Frontal cortex (tissue), 4 donors: ENCODE data around the gene SIK1. TPM values are rescaled to one million over a fixed set of nuclear protein-coding genes. Genes with fewer than 3 reads are reported as not detected.
"Not testable (repeated sequence)": the region's sequence is repeated elsewhere in the genome, so short reads cannot be mapped to it uniquely, and the experiment has no call there.

ENCODE experiments used
- DNase-seq, 2 donors: peaks; one replicate each; pipeline ENCODE4 v3.0.0; 2012; ENCODE audit warnings: low spot score in 2 of 2
- FAIRE-seq: peaks from 2 replicates; lab custom pipeline; 2012; peaks lifted over from hg19 to GRCh38; lab: Jason Lieb, UNC
- total RNA-seq: library from RNA; depleted of rRNA; stranded (reverse); fragments of >200 nt; gene quantifications from one replicate; pipeline ENCODE4 v1.2.3, GENCODE V29; 2014
- donor health status: control.
- donor health status: control.
- donor health status: control.

SIK1 gene
- total RNA-seq, 1 donor from 2014 or later, result 0.82 TPM

- not testable (repeated sequence) for FAIRE-seq, DNase-seq
Measured at GRCh38 chr21:43440835-43441727, 14.2 kb upstream of the SIK1 start.

- not testable (repeated sequence) for FAIRE-seq, DNase-seq
Measured at GRCh38 chr21:43439316-43440075, 12.6 kb upstream of the SIK1 start.

- FAIRE-seq, result not testable (repeated sequence)
Measured at GRCh38 chr21:43436272-43436671, 9.3 kb upstream of the SIK1 start.

GRCh38 chr21:43433340-43434136, 6.6 kb upstream of the SIK1 start:
- FAIRE-seq, DNase-seq: not testable (repeated sequence)

More at GRCh38 chr21:43436272-43436671, 9.3 kb upstream of the SIK1 start:
- DNase-seq, result not testable (repeated sequence)

DNA sequence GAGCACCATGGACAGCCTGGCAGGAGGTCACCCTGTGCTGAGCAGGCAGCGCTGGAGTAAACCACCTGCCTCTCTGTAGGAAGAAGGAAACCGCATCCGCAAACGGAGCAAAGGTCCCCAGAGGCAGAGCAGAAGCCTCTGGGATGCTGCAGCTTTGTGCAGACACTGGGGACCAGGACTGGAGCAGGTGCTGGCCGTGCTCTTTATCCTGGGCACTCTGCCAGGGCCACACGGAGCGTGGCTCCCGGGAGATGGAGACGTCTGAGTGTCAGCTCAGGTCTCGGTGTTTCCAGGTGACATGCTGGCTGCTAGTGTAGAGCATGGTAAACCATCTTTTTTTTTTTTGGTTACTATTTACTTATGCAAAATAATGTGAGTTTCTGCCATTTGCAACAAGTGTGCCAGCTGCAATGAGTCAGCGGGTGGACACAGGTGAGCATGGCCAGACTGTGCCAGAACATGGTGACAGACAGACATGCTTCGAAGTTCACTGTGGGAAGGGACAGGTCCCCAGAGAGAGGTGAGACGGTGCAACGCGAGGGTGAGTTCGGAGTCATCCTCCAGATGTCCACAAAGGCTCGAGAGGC, 4.0 kb upstream of the SIK1 start:
- not testable (repeated sequence) for DNase-seq, FAIRE-seq

DNA sequence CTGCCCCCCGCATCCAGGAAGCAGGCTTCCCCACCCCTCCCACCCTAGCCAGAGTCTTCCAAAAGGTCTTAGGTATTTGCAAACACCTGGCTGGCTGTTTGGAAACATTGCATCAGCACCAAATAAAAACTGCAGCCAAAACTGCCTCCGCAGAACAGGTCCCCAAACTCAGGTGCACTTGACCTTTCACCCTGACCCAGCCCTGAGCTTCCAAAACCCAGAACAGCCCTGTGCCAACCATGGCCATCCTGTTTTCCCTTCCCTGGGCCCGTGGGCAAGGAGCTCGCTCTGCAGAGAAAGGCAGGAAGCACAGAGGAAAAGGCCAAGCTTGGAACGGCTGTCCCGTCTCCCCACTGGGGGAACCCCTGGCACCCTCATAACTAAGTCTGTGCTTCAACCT, 2.0 kb upstream of the SIK1 start:
- FAIRE-seq, result not testable (repeated sequence)

DNA sequence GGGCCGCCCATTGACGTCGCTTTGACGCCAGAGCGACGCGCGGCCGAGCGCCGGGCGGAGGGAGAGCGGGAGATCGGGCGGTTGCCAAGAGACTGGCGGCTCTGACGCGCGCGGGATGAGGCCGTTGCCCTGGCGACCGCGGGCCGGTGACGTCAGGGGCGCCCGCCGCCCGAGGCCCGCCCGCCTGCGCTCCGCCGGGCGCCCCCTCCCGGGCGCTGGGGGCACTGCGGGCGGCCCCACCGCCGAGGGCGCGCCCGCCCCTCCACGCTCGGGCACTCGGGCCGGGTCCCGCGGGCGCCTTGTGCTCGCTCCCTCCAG, 270 bp upstream of the SIK1 start:
- FAIRE-seq, DNase-seq: not testable (repeated sequence)

More for the DNA sequence above, 2.0 kb upstream of the SIK1 start:
- not testable (repeated sequence) for DNase-seq

GRCh38 chr21:43426004-43426403, 927 bp downstream of the SIK1 start:
- FAIRE-seq, DNase-seq: not testable (repeated sequence)

DNA sequence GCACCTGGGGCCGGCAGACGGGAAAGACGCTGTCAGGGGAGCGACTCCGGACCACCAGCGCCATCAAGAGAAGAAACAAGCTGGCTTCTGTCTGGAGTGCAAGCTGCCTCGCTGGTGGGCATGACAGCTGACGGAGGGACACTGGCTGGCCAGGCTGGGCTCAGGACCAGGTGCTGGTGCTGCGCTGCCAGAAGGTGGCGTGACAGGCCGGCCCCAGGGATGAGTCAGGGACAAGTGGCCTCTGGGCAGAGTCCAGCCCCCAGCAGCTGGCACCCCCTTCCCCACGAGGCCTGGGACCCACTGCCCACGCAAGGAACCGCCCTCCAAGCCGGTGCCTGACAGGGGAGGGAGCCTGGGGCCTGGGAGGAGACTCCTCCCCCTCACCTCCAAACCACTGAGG, 7.5 kb downstream of the SIK1 start:
- not testable (repeated sequence) for FAIRE-seq, DNase-seq

DNA sequence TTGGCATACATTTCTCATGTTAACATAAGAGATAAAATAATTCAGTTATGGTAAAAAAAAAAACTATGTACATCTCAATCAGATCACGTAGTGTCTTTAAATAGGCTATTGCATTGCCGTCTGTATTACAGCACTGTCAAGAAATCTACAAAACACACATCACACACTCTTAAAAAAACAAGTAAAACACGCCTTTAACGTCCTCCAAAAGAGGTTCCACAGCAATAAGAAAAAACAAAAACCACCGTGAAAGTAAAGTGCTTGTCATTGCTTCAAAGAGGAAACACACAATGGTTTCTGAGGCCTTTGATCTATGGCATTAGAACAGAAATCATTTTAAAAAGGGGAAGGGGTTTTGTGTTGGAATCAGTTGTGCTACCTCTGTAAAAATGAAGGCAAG, 12.4 kb downstream of the SIK1 start:
- FAIRE-seq, DNase-seq: not testable (repeated sequence)

DNA sequence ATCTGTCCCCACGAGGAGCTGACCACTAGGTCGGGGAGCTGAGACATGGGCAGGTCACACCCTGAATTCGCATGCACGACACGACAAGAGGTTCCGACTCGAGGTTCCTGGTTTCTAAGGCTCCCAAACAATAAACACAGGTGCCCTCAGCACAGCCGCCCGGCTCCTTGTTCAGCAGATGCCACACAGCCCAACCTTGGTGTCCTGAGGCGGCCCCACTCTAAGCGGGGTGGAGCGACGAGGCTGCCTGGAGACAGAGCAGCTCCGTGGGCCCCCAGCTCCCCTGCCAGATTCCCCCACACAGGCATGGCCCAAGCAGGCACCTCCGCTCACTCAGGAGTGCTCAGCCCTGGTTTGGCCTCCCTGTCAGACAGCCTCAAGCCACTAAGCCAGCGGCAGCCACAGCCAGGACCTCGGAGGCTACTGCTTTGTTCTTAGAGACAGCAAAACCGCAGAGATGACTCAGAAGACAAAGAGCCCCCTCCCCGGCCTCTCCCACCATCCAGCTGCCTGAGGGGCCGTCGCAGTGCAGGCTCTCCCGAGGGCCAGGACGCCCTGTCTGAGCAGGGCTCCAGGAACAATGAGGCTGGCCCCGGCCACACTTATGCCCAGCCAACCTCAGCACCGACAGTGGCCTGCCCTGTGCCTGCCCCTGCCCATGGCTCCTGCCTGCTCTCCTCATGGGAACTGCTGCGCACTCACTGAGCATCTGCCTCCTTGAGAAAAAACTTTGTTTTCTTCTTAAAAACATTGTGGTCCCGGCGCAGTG, 14.7 kb downstream of the SIK1 start:
- FAIRE-seq, DNase-seq: not testable (repeated sequence)

DNA sequence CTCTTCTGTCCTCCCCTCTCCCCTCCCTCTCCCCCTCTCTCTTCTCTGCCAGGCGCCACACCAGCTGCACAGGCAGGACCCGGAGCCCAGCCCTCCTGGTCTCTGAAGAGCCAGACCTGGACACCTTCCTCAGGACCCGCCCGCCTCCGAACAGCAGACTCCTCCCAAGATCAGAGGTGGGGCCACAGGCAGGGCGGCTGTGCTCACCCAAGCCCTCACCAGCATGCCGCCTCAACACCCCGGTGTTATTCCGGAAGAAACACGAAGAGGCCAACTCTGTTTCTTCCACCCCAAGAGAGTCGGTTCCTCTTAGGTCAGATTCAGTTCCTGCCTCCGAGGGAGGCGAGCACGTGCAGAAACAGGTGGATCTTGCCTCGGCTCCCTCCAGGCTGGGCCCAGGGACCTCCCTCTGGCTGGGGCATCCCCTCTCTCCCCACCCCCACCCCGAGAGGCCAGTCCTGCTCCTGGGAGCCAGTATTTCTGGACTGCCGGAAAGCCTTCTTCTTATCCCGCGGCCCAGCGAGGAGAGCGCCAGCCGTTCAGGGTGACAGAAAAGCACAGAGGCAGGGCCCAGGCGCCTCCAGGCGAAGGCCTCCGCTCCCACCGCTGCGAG, 16.4 kb downstream of the SIK1 start:
- not testable (repeated sequence) for FAIRE-seq

DNA sequence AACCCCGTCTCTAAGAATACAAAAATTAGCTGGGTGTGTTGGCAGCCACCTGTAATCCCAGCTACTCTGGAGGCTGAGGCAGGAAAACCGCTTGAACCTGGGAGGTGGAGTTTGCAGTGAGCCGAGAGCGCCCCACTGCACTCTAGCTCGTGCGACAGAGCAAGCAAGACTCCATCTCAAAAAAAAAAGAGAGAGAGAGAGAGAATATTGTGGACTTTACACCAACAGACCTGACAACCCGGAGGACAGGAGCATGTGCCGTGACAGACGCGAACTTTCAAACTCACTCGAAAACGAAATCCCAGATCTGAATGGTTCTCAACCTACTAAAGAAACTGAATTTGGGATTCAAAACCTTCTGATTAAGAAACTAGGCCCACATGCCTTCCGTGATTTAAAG, 19.8 kb downstream of the SIK1 start:
- DNase-seq, FAIRE-seq: not testable (repeated sequence)

More for the DNA sequence above, 16.4 kb downstream of the SIK1 start:
- not testable (repeated sequence) for DNase-seq

DNA sequence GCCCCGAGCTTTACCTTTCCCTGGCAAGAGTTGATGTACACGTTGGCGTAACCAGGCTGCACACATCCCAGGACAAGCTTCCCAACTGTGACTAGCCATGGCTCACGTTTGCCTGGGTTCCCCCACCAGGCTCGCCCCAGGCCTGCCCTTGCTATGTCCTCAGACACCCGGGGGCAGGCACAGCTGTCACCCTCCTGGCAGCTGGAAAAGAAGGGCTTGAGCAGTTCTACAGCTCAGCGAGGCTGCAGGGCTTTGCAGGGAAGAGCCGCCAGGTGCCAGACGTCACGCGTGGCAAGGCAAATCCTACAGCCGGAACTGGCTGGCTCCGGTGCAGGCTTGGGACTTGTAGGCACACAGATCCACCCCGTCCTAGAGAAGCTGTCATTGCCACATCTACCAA, 22.5 kb downstream of the SIK1 start:
- DNase-seq, FAIRE-seq: not testable (repeated sequence)

DNA sequence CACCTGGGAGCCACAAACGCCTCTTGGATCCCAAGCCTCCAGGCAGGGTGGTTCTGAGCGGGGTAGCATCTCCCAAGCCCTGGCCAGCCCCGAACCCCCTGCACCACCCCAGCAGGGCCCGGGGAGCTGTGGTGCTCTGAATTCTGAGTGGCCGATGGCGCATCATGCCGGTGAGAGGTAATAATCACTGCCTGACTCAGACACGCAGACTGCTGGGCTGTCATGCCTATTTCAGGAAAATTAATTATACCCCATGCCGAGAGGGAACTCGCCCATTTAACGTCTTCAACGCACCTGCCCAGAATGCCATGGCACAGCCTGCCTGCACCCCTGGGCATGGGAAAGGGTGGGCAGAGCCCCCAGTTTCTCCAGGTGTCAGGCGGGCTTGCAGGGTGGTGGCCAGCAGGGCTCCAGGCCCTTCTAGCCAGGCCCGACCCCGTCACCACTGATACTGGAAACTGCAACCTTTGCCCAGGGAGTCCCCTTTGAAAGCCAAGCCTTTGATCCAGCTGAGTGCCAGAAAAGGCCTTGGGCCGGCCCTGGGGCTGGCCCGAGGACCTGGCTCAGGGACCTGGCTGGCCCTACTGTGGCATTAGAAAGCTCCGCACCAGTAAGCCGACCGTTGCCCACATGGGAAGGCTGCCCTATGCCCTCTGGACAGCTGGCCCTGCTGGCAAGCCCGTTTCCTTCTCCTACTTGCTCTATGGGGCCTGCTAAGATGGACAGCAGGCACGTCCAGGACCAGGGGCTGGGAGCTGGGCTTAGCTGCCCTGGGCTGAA, 23.1 kb downstream of the SIK1 start:
- not testable (repeated sequence) for FAIRE-seq, DNase-seq

DNA sequence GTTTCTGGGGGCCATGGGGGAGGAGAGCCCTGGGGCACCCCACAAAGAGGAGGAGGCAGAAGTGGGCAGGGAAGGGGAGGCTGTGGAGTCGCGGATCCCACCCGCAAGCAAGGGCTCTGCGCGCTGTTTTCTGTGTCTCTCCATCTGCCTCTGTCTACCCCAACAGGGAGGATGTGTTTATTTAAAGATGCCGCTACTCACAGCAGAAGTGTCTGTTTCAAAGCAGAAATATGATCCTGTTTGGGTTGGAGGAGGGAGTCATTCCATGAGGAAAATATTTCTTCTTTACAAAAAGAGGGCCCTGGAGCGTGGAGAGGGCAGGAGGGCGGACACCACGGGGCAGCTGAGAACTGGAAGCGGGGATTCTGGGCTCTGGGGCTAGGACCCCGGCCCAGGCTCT, 25.8 kb downstream of the SIK1 start:
- not testable (repeated sequence) for DNase-seq, FAIRE-seq

DNA sequence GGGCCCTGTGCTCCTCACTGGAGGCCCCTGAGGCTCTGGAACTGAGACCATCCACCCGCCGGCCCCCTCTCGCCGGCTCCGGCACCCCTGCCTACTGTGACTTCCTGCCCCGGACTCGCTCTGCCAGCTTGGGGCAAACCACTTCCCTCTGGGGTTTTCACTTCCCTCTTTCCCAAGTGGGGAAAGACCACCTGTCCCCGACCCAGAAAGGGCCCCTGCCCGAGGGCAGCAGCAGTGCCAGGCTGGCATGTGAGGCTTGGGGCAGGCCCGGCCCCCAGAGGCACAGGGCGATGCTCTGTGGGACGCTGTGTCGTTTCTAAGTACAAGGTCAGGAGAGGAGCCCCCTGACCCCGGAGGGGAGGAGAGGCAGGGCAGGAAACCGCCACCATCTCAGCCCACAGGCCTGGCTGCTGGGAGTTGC, 27.3 kb downstream of the SIK1 start:
- DNase-seq, FAIRE-seq: not testable (repeated sequence)
